ENCODE measurements around the gene NEDD9.
A peak's percentile ranks its signal among the peaks of the same experiment; 100 is the strongest.

Gene NEDD9

GRCh38 chr6:11221623-11222384 lies 10.7 kb downstream of the NEDD9 start:
- Histone ChIP-seq H4K8ac (ENCODE audit: low read depth, low read length) (no peak overlapping the region), H3K27ac (ENCODE audit: low read depth, low read length) (no peak overlapping the region), H3K36me3 (ENCODE audit: control insufficient read depth, insufficient read depth, low read length) (no peaks in the 10 kb centered on the region), H3K27me3 (ENCODE audit: insufficient read depth, low read length, poor library complexity) (no peaks in the 10 kb centered on the region), H3K4ac (ENCODE audit: low read depth, low read length) (no peak overlapping the region), H3K9ac (ENCODE audit: low read length) (no peak overlapping the region), H3K18ac (ENCODE audit: low read length) (no peak overlapping the region), H3K79me2 (ENCODE audit: control insufficient read depth, insufficient read depth, low read length) (peaks cover 3% of the 10 kb centered on the region), H2BK120ac (ENCODE audit: low read depth, low read length) (no peak overlapping the region), H3K4me2 (ENCODE audit: low read length) (no peak overlapping the region), H4K5ac (ENCODE audit: low read length) (no peak overlapping the region), H3K4me1 (ENCODE audit: control insufficient read depth, low read depth, low read length) (peaks cover 5% of the 10 kb centered on the region), H3K23ac (ENCODE audit: low read length) (no peak overlapping the region), H3K56ac (ENCODE audit: low read length) (no peak overlapping the region), H2BK15ac (replicated peaks; ENCODE audit: low read depth) (no peak overlapping the region), H2AK5ac (ENCODE audit: low read length) (no peak overlapping the region), H3K79me1 (ENCODE audit: low read length) (peaks cover 8% of the 10 kb centered on the region), H3K4me3 (ENCODE audit: low read length) (no peak overlapping the region), H2BK5ac (ENCODE audit: low read length) (no peak overlapping the region)
- no peak for DNase-seq
- WGBS (ENCODE audit: extremely low coverage, insufficient coverage, low lambda C conversion rate) = no CpG with 5 or more reads among the region's 3 CpGs

GRCh38 chr6:11219400-11219834 lies 13.1 kb downstream of the NEDD9 start:
- Histone ChIP-seq H2BK15ac (replicated peaks; ENCODE audit: low read depth) (no peak overlapping the region), H3K9ac (ENCODE audit: low read length) (no peak overlapping the region), H3K79me2 (ENCODE audit: control insufficient read depth, insufficient read depth, low read length) (no peaks in the 10 kb centered on the region), H3K4me2 (ENCODE audit: low read length) (no peak overlapping the region), H3K4me1 (ENCODE audit: control insufficient read depth, low read depth, low read length) (peaks cover 3% of the 10 kb centered on the region), H2AK5ac (ENCODE audit: low read length) (no peak overlapping the region), H2BK5ac (ENCODE audit: low read length) (no peak overlapping the region), H3K36me3 (ENCODE audit: control insufficient read depth, insufficient read depth, low read length) (no peaks in the 10 kb centered on the region), H3K4ac (ENCODE audit: low read depth, low read length) (no peak overlapping the region), H3K4me3 (ENCODE audit: low read length) (no peak overlapping the region), H4K8ac (ENCODE audit: low read depth, low read length) (no peak overlapping the region), H3K27ac (ENCODE audit: low read depth, low read length) (no peak overlapping the region), H3K23ac (ENCODE audit: low read length) (peak overlapping the region; percentile 81), H4K5ac (ENCODE audit: low read length) (no peak overlapping the region), H3K18ac (ENCODE audit: low read length) (no peak overlapping the region), H3K27me3 (ENCODE audit: insufficient read depth, low read length, poor library complexity) (no peaks in the 10 kb centered on the region), H2BK120ac (ENCODE audit: low read depth, low read length) (no peak overlapping the region), H3K56ac (ENCODE audit: low read length) (no peak overlapping the region), H3K79me1 (ENCODE audit: low read length) (peaks cover 6% of the 10 kb centered on the region)
- WGBS (ENCODE audit: extremely low coverage, insufficient coverage, low lambda C conversion rate) = no CpG with 5 or more reads among the region's 4 CpGs
- DNase-seq = no peak

DNA sequence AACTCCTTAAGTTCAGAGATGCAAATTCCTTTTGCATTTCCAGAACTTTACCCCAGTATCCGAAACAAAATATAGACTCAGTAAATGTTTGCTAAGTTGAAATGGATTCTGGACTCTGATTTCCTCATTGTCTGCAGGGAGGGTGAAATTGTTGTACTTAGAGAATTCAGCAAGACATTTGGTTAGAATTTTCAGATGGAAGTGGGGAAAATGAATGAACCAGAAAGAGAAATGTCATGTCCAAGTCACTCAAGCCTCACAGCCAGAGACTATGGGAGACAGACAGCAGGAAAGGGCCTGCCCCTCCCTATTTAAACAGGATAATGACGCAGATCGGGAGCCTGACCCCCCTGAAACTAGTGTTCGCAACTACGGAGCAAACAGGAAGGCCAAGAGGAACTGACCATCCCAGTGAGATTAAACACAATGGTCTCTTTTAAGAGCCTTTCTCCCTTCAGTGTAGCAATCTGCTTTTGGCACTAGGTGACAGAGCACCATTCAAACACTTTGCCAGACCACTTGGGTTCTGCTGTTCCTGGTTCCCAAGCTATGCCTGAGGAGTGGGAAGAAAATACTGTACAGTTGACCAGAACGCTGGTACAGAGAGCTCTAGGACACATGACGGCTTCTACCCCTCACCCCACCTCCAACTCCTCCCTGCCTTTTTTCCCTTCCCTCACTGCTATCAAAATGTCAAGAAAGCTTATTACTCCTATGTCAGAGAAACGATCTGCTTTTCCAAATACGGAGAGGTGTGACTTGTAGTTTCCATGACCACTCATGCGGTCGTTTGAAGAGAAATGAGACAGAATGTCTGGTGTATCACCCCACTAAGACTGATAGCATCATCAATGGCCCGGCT lies 13.7 kb downstream of the NEDD9 start:
- Histone ChIP-seq H3K18ac (ENCODE audit: low read length) (no peak overlapping the region), H3K27me3 (ENCODE audit: insufficient read depth, low read length, poor library complexity) (no peaks in the 10 kb centered on the region), H3K4ac (ENCODE audit: low read depth, low read length) (no peak overlapping the region), H3K23ac (ENCODE audit: low read length) (no peak overlapping the region), H3K79me2 (ENCODE audit: control insufficient read depth, insufficient read depth, low read length) (no peaks in the 10 kb centered on the region), H3K4me1 (ENCODE audit: control insufficient read depth, low read depth, low read length) (peaks cover 3% of the 10 kb centered on the region), H4K5ac (ENCODE audit: low read length) (no peak overlapping the region), H3K9ac (ENCODE audit: low read length) (no peak overlapping the region), H2BK15ac (replicated peaks; ENCODE audit: low read depth) (no peak overlapping the region), H3K4me3 (ENCODE audit: low read length) (no peak overlapping the region), H3K36me3 (ENCODE audit: control insufficient read depth, insufficient read depth, low read length) (no peaks in the 10 kb centered on the region), H2AK5ac (ENCODE audit: low read length) (no peak overlapping the region), H2BK5ac (ENCODE audit: low read length) (no peak overlapping the region), H3K27ac (ENCODE audit: low read depth, low read length) (no peak overlapping the region), H4K8ac (ENCODE audit: low read depth, low read length) (no peak overlapping the region), H2BK120ac (ENCODE audit: low read depth, low read length) (no peak overlapping the region), H3K56ac (ENCODE audit: low read length) (no peak overlapping the region), H3K79me1 (ENCODE audit: low read length) (peaks cover 5% of the 10 kb centered on the region), H3K4me2 (ENCODE audit: low read length) (no peak overlapping the region)
- no CpG with 5 or more reads among the region's 12 CpGs for WGBS (ENCODE audit: extremely low coverage, insufficient coverage, low lambda C conversion rate)
- no peak for DNase-seq

GRCh38 chr6:11218102-11218442 lies 14.4 kb downstream of the NEDD9 start:
- no peak overlapping the region for H3K23ac ChIP-seq (ENCODE audit: low read length)
- H4K8ac ChIP-seq (ENCODE audit: low read depth, low read length) = no peak overlapping the region
- H4K5ac ChIP-seq (ENCODE audit: low read length) = no peak overlapping the region
- no peak overlapping the region for H3K4me2 ChIP-seq (ENCODE audit: low read length)
- H3K36me3 ChIP-seq (ENCODE audit: control insufficient read depth, insufficient read depth, low read length) = no peaks in the 10 kb centered on the region
- no CpG with 5 or more reads among the region's 3 CpGs for WGBS (ENCODE audit: extremely low coverage, insufficient coverage, low lambda C conversion rate)
- no peaks in the 10 kb centered on the region for H3K79me2 ChIP-seq (ENCODE audit: control insufficient read depth, insufficient read depth, low read length)
- no peak for DNase-seq
- no peak overlapping the region for H3K9ac ChIP-seq (ENCODE audit: low read length)
- H2BK5ac ChIP-seq (ENCODE audit: low read length) = no peak overlapping the region
- H2AK5ac ChIP-seq (ENCODE audit: low read length) = no peak overlapping the region
- H3K27me3 ChIP-seq (ENCODE audit: insufficient read depth, low read length, poor library complexity) = no peaks in the 10 kb centered on the region
- no peak overlapping the region for H3K56ac ChIP-seq (ENCODE audit: low read length)
- peaks cover 5% of the 10 kb centered on the region for H3K79me1 ChIP-seq (ENCODE audit: low read length)
- H3K4me3 ChIP-seq (ENCODE audit: low read length) = no peak overlapping the region
- H3K18ac ChIP-seq (ENCODE audit: low read length) = no peak overlapping the region
- H3K27ac ChIP-seq (ENCODE audit: low read depth, low read length) = no peak overlapping the region
- H2BK15ac ChIP-seq (replicated peaks; ENCODE audit: low read depth) = no peak overlapping the region
- no peak overlapping the region for H3K4ac ChIP-seq (ENCODE audit: low read depth, low read length)
- no peak overlapping the region for H2BK120ac ChIP-seq (ENCODE audit: low read depth, low read length)
- peaks cover 3% of the 10 kb centered on the region for H3K4me1 ChIP-seq (ENCODE audit: control insufficient read depth, low read depth, low read length)

DNA sequence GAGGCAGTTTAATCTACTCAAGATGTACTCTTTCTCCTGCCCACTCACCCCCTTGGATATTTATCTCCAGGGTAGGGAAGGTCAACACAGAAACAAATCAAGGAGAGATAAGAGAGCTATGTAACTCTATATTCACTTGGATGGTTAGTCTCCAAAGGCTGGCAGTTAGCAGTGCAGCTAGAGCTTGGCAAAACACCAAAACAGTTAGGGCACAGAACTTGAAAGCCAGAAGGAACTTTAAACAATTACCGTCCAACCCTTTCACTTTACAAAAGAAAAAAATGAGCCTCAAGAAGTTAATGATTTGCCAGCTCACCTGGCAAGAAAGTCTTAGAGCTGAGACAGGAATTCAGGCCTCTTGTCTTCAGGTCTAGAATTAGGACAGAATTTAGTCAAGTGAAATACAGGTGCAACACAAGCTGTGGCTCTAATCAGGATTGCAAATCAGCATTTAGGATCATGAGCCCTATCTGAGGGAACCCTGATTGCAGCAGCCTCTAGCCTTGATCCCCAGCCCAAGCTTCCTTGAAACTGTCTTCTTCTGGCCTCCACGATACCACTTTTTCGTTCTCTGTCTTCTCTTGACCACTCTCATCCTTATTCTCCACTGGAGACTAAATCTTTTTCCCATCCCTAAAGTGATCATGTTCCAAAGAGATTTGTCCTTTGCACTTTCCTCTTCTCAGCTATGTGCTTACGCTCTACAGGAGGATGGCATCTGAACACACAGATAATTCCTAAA lies 14.9 kb downstream of the NEDD9 start:
- Histone ChIP-seq H2AK5ac (ENCODE audit: low read length) (no peak overlapping the region), H3K27me3 (ENCODE audit: insufficient read depth, low read length, poor library complexity) (no peaks in the 10 kb centered on the region), H3K4me1 (ENCODE audit: control insufficient read depth, low read depth, low read length) (peaks cover 3% of the 10 kb centered on the region), H3K4ac (ENCODE audit: low read depth, low read length) (no peak overlapping the region), H3K4me2 (ENCODE audit: low read length) (no peak overlapping the region), H2BK120ac (ENCODE audit: low read depth, low read length) (no peak overlapping the region), H2BK5ac (ENCODE audit: low read length) (no peak overlapping the region), H3K23ac (ENCODE audit: low read length) (no peak overlapping the region), H3K18ac (ENCODE audit: low read length) (no peak overlapping the region), H3K27ac (ENCODE audit: low read depth, low read length) (no peak overlapping the region), H3K79me2 (ENCODE audit: control insufficient read depth, insufficient read depth, low read length) (no peaks in the 10 kb centered on the region), H4K5ac (ENCODE audit: low read length) (no peak overlapping the region), H3K56ac (ENCODE audit: low read length) (no peak overlapping the region), H3K9ac (ENCODE audit: low read length) (no peak overlapping the region), H3K79me1 (ENCODE audit: low read length) (peaks cover 5% of the 10 kb centered on the region), H2BK15ac (replicated peaks; ENCODE audit: low read depth) (no peak overlapping the region), H4K8ac (ENCODE audit: low read depth, low read length) (no peak overlapping the region), H3K36me3 (ENCODE audit: control insufficient read depth, insufficient read depth, low read length) (peaks cover 3% of the 10 kb centered on the region), H3K4me3 (ENCODE audit: low read length) (no peak overlapping the region)
- no CpG with 5 or more reads among the region's 4 CpGs for WGBS (ENCODE audit: extremely low coverage, insufficient coverage, low lambda C conversion rate)
- DNase-seq = peak; percentile 64

Data from mesendoderm (in vitro differentiated cells).